Kasumi-1 (cell line): ENCODE measurements around the gene WFDC1.

Experiments used
- DNase-seq, 2 experiments: peaks; one replicate each; lab custom pipeline; 2025; lab: John Stamatoyannopoulos, UW

WFDC1 gene

GRCh38 chr16:84302111-84302954 lies 7.7 kb downstream of the WFDC1 start:
- no peak for DNase-seq

- DNase-seq: no peak
Measured at GRCh38 chr16:84303023-84303422, 8.3 kb downstream of the WFDC1 start.

GRCh38 chr16:84303516-84303915 lies 8.8 kb downstream of the WFDC1 start:
- no peak for DNase-seq

DNA sequence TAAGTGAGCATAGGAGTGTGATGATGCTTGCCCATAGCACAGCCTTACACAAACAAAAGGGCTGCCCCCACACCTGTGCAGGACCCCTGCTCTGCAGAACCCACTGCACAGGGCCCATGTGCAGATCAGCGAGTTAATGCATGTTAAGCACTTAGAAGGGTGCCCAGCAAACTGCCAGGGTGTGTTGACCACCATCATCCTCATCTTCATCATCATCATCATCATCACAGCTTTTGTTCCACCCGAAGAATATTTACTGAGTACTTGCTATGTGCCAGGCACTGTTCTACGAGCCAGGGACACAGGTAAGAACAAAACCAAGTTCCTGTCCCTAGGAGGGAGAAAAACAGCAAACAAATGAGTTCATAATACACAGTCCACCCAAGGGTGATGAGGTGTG lies 11.9 kb downstream of the WFDC1 start:
- DNase-seq: no peak

DNA sequence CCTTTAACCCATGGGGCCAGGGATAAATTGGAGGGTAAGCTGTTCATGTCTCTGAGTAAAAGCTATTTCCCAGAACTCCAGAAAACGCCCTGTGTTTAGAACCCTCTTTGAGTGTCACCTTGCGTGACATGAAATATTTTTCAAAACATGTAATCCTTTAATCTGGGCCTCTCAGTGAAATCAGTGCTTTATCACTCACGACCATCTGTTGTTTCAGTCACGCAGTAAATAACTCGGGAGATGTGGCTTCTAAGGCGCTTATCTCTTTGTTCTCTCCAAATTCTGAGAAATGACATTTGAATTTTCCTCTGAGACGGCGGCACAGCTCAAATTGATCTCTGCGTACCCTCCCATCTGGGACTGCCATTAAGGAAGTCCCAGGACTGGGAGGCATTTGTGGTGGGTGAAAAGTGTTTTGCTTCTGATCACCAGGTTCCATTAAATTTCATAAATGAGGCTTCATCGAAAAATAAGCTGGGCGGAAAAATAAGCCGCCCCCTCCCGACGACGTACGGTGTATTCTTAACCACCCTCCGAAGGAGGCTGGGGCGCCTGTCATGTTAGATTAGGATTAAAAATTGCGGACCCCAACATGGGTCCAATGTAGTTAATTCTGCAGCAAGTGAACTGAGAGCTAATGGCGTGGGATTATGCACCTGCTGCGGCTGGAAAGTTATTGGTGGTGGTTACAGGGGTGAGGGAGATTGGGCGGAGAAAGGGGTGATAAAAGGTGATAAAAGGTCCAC lies 12.7 kb downstream of the WFDC1 start:
- DNase-seq: no peak

DNA sequence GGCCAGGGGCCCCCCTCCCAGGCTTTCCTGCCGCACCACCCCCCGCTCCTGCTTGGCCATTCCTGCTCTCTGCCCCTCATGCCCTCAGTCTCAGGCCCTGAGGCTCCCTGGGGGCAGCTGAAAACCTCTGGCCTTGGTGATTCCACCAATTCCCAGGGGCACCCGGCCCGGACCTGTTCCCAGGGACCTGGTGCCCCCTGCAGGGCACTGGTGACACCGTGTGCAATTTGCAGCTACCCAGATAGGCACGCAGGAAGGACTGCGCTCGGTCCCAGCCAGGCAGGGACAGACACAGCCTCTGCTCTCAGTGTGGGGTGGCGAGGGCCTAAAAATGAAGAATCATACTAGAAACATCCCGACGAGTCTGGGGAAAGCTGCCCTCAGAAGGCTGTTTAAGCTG lies 13.4 kb downstream of the WFDC1 start:
- peak; percentile 32 to 40 for DNase-seq

GRCh38 chr16:84310642-84311041 lies 16.0 kb downstream of the WFDC1 start:
- no peak for DNase-seq

- no peak for DNase-seq
Measured at GRCh38 chr16:84312783-84313382, 18.2 kb downstream of the WFDC1 start.

- DNase-seq: no peak
Measured at GRCh38 chr16:84313921-84314320, 19.2 kb downstream of the WFDC1 start.

- DNase-seq: no peak
Measured at GRCh38 chr16:84314373-84314772, 19.7 kb downstream of the WFDC1 start.

DNA sequence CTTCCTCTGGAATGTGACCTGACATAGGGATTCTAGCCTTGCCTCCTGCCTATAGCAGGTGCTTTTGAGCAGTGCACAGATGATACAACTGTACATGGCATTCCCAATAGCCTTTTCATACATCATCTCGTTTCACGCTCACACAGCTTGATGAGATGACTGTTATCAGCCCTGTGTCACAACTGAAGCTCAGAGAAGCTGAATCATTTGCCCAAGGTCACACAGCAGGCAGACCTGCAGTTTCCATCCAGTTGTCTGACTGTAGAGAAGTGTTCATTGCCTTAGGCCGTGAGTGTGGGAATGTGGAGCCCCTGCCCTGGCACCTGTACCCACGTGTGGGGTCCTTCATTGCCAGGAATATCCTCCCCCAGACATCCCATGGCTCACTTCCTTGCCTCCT lies 20.1 kb downstream of the WFDC1 start:
- DNase-seq: no peak

- no peak for DNase-seq
Measured at GRCh38 chr16:84315422-84315821, 20.7 kb downstream of the WFDC1 start.

GRCh38 chr16:84318091-84318975 lies 23.7 kb downstream of the WFDC1 start:
- DNase-seq: no peak

- DNase-seq: no peak
Measured at GRCh38 chr16:84319146-84319760, 24.6 kb downstream of the WFDC1 start.

DNA sequence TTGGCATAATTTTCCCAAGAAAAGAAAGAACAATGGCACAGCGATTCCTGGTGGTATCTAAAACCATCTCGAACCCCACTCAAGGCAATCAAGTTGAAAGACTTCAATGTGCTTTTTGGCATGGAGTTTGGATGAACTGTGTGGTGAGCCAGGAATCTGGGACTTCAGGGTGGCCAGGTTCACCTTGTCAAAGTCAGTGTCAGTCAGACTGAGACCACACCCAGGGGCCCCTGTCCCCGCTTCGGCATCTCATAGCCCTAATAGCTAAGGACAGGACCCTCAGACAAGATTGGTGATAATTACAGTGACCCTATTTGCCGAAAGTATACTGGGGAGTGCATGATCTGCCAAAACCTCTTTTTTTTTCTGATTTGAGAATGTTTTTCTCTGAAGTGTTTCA lies 25.8 kb downstream of the WFDC1 start:
- no peak for DNase-seq

DNA sequence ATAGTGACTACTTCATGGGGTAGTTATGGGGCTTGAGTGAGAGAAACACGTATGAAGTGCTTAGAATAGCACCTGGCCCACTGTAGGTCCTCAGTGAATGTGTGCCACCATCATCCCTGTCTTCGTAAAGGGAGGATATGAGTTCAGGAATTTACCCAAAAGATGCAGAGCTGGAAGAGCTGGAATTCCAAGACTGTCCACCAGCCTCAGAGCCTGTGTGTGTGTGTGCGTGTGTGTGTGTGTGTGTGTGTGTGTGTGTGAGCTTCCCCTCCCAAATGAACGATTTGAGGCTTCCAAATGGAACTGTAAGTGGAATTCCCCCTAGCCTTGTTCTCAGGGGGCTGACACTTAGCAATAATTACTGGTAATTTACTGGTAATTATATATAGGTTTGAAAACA lies 27.3 kb downstream of the WFDC1 start:
- DNase-seq: no peak

DNA sequence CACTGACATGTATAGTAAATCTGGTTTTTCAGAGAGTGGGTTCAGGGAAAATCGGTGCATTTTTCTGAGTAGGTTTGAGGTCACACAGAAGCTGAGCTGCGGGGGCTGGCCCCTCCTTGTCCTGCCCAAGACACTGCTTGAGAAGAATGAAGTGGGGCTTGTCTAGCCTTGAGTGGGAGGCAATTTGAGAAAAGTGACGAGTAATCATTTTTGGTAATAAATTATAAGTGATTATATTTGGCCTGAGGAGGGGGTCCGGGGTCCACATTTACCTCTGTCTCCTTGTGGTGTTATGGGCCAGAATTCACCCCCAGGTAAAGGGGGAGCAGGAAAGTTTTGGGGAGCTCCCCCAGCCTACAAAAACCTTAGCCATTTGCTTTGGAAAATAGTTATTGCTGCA lies 28.1 kb downstream of the WFDC1 start:
- no peak for DNase-seq

GRCh38 chr16:84323606-84324005 lies 28.9 kb downstream of the WFDC1 start:
- no peak for DNase-seq

DNA sequence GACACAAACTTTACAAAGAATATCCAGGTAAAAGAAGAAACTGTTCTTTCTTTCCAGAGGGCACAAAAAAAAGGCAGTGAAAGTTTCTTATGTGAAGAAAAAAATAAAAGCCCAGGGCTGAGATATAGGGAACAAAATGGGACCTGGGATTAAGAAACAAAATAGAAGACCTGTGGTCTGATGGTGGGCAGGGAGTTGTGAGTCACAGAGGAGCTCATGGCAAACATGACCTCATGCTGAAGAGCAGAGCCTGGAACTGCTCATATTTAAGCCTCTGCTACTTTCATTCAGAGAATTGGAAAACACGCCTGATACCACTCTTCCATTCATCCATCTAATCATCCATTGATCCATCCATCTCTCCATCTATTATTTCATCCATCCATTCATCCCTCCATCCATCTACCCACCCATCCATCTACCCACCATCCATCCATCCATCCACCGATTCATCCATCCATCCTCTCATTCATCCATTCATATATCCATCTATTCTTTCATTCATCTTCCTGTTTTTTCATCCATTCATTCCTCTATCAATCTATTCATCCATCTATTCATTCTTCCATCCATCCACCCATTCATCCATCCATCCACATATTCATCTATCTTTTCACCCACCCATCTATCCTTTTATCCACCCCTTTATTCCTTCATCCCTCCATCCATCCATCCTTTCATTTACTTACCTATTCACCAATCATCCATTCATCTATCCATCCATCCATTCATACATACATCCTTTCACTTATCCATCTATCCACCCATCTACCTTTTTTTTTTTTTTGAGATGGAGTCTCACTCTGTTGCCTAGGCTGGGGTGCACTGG lies 30.0 kb downstream of the WFDC1 start:
- no peak for DNase-seq

GRCh38 chr16:84326545-84326944 lies 31.9 kb downstream of the WFDC1 start:
- no peak for DNase-seq
